Activated CD8-positive, alpha-beta memory T cell treated with anti-CD3 and anti-CD28 coated beads for 24 hours (primary cell): ENCODE measurements around the gene HHAT.
"Not testable (repeated sequence)": the region's sequence is repeated elsewhere in the genome, so short reads cannot be mapped to it uniquely, and the experiment has no call there.

Experiments used
- DNase-seq: peaks from one replicate; pipeline ENCODE4 v3.0.0-alpha.2; 2020

Gene HHAT

GRCh38 chr1:210397681-210398080 is 69.0 kb downstream of the HHAT start:
- peak; percentile 50 for DNase-seq

DNA sequence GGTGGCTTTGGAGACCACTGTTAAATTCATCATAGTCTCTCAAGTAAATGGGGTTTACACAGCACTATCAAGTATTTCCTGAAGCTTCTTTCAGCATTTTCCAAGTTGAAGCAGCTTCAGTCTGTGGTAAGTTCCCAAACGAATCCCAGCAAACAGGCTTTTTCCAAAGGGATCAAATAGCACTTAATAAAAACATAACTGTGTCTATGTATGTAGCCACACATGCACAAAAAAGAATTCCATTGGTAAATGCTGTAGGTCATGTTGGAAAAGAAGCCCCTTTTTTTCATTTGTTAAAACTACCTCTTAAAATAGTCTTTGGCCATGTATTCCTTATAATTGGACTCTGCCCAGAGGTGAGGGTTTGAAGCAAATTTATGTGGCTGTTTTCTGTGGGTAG is 69.8 kb downstream of the HHAT start:
- no peak for DNase-seq

- DNase-seq: peak; percentile 74
Measured at GRCh38 chr1:210400043-210400840, 71.5 kb downstream of the HHAT start.

DNA sequence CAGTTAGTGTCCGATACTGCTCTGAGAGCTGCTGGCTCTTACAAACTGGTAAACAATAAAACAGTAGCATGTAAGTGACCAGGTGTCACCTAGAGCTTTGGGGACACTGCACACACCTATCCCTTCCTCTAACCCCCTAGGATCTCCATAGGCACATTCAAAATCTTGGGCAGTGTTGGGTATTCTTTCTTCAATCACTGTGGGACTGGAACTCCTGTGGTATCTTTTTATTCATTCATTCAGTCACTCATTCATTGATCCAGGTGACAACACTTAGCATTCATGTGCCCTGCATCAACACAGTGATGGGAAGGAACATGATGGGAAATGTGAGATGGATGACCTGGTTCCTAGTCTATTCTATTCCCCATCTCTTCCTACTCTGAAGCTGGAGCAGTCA is 73.9 kb downstream of the HHAT start:
- no peak for DNase-seq

DNA sequence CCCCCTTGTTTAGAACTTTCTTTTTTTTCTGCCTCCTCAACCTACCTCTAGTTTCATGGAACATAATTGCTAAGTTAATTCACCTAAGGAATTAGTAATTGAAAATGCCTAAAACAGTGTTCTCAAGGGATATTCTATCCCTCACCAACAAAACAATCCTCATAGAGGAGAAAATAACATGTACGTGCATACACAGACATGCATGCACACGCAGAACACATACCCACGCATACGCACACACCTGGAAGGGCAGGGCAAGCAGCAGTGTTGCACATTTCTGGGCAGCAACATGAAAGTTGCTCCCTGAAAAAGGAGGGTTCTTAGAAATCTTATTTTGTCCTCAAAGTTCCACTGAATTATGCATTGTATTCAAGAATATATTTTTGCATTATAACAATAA is 76.6 kb downstream of the HHAT start:
- DNase-seq: no peak

GRCh38 chr1:210406341-210406740 is 77.6 kb downstream of the HHAT start:
- not testable (repeated sequence) for DNase-seq

DNA sequence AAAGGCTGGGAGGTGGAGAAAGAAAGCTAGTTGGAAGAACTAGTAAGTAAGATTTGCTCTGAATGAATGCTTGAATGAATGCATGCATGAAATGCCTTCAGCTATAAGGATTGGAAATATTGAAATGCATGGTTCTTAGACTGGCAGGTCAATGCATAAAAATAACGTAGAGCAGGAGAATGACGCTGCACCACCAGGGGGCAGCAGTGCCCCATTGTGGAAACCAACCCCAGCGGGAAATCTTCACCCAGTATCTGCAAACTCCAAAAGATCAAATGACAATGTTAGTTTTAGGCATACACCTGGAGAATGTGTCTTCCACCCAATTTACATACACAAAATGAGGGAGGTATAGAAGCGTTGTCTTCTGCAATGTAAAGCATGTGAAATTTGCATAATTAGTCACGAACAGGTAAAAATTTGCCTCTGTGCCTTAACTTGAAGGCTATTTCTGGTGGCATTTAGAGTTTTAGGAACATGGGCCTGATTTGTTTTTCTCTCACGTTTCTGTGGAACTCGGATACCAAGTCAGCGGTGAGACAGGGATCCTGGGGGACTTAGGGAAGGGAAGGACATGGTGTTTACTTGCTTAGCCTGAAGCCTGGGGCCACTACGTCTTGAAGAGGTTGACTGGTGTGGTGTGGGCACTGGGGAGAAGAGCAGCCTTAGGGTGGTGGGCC is 78.6 kb downstream of the HHAT start:
- DNase-seq: peak; percentile 94

GRCh38 chr1:210407887-210408252 is 79.2 kb downstream of the HHAT start:
- no peak for DNase-seq

DNA sequence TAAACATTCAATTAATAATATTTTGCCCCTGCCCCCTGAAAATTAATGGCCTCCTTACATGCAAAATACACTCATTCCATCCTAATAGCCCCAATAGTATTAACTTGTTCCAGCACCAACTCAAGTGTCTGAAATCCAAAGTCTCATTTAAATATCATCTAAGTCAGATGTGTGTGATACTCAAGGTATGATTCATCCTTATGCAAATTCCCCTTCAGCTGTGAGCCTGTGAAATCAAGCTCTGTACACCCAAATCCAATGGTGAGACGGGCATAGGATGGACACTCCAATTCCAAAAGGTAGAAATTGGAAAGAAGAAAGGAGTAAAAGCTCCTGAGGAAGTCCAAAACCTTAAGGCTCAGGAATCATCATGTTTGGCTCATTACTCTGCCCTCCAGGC is 83.5 kb downstream of the HHAT start:
- no peak for DNase-seq

- no peak for DNase-seq
Measured at GRCh38 chr1:210413951-210414350, 85.2 kb downstream of the HHAT start.

- no peak for DNase-seq
Measured at GRCh38 chr1:210415846-210416448, 87.2 kb downstream of the HHAT start.

DNA sequence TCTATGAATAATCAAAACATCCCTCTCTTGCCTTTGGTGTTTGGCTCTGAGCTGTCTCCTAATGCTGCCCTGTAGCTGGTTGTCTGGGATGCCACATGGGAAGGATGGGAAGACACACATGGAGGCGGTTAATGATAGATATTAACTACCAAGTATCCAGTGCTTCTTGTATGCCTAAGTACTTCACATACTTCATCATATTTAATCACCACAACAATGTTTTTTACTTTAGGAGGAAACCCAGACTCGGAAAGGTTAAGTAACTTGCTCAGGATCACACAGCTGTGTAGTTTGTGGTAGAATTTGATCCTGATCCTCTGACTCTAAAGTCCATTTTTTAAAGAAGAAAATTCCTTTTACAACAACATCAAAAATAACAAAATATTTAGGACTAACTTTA is 88.0 kb downstream of the HHAT start:
- DNase-seq: no peak

GRCh38 chr1:210417881-210418280 is 89.2 kb downstream of the HHAT start:
- no peak for DNase-seq

DNA sequence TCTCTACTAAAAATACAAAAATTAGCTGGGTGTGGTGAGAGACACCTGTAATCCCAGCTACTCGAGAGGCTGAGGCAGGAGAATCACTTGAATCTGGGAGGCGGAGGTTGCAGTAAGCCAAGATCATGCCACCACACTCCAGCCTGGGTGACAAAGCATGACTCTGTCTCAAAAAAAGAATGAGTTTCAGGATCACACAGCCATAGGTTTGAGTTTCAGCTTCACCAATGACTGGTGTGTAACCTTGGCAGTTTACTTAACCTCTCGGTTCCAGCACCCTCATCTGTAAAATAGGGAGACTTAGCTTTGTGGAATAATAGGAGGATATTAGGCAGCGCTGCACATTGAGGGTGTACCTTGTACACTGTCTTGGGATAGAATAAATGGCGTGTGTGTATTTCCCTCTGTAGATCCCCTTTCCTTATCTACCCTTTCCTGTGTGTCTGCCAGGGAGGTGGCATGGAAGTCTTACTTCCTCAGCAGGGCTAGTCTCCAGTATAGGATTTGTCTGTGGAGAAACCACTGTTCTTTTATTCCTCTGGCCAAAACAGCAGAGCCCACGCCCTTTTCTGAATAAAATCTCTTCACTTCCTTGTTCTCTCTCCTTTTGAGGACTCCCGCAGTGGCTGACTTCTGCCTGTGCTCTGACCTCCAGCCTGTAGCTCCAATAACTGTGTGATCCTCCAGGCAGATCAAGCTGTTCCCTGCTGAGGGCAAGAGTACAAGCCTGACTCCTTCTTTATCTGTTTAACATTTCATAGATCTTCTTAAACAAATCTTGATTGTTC is 90.4 kb downstream of the HHAT start:
- no peak for DNase-seq

DNA sequence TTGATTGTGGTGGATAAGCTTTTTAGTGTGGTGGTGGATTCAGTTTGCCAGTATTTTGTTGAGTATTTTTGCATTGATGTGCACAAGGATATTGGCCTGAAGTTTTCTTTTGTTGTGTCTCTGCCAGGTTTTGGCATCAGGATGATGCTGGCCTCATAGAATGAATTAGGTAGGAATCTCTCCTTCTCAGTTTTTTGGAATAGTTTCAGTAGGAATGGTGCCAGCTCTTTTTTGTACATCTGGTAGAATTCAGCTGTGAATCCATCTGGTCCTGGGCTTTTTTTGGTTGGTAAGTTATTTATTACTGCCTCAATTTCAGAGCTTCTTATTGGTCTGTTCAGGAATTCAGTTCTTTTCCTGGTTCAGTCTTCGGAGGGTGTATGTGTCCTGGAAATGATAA is 98.0 kb downstream of the HHAT start:
- DNase-seq: not testable (repeated sequence)

DNA sequence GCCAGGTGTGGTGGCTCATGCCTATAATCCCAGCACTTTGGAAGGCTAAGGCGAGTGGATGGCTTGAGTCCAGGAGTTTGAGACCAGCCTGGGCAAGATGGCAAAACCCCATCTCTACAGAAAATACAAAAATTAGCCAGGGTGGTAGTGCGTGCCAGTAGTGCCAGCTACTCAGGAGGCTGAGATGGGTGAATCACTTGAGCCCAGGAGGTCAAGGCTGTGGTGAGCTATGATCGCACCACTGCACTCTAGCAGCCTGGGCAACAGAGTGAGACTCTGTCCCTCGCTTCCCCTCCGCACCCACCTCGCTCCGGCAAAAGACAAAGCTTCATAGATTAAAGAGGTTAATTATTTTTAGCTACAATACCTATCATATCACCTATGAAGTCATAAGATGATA is 100.0 kb downstream of the HHAT start:
- DNase-seq: no peak

- DNase-seq: no peak
Measured at GRCh38 chr1:210434223-210434622, 105.5 kb downstream of the HHAT start.

DNA sequence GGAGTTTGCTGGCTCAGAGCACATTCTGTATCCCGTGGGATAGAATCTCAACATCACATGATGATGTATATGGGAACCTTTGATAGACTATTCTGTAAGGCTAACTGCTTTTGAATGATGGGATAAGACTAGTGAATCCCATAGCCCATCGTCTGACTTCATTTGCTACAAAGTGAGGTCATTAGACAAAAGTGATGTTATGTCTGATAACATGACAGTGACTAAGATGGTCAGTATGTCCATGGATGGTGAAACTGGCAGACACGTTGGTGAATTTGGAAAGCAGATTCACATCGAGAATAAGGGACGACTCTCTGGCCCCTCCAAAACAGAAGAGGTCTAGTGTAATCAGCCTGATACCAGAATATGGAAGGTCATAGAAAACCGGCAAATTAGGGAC is 108.4 kb downstream of the HHAT start:
- no peak for DNase-seq

DNA sequence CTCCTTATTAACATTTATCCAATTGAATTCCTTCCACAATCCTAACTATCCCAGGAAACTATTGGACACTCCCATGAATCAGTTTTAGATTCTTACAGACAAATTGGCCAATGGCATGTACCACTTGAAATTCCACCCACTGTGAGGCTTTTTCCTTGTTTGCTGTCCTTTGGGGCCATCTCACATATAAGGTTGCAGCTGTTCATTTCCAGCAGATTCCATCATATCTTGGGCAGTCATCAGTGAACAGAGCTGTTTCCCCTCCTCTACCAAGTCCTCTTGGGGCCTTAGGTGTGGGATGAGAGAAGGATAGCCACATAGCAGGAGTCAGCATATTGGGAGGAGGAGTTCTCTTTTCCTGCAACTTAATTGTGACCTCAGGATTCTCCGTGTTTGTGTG is 109.1 kb downstream of the HHAT start:
- DNase-seq: no peak

DNA sequence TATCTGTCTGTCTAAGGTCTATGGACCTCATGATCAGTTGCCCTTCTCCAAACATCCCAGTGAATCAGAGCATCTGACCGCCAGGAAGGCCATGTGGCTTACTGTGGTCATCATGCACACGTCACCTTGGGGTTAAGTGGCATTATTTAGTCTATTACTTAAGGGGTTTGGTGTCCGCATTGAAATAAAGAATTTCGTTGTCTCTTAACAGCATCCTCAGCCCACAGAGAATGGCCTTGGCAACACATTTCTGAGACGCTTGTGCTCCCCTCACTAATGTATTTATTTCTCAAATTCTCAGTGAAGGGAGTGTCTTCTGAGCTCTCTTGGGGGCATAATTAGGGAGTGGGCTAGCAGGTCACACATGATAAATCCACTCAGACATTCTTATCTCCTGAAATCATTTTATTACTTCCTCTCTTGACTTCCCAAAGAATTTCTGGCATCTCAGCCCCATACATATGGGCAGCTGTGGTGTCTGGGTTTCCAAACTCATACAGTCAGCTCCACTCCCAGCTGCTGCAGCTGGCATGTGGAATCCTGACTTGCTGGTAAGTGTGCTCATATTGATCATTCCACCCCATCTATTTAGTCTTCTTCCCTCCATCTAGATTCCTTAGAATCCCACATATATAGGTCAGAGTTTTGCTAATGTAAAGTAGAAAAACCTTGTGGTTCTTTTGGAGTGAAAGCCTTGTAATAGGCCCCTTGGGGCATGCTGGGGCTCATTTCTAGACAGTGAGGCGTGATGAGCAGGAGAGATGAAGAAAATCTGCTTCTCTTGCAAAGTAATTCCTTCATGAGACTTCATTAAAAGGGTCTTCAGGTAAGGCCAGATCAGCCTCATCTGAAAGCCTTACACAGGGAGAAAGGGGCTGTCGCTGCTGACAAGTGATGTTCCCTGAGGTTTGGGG is 110.5 kb downstream of the HHAT start:
- no peak for DNase-seq

DNA sequence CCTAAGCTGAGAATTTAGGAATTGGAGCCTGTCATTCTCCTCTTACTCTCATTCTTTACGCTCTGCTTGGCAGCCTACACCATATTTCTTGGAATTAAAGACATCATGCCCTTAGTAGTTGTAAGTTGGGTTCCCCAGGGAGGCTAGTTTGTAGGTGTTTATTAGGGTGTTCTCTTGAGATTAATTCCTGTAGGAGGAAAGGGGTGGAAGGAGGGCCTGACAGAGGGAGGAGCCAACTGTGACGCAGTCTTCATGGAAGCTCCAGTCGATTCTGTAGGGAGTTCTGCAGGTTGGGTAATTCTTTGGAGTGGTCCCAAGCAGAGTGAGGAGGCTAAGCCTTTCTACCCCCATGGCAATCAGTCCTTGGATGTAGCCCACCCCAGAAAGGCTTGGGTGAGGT is 111.4 kb downstream of the HHAT start:
- DNase-seq: no peak

DNA sequence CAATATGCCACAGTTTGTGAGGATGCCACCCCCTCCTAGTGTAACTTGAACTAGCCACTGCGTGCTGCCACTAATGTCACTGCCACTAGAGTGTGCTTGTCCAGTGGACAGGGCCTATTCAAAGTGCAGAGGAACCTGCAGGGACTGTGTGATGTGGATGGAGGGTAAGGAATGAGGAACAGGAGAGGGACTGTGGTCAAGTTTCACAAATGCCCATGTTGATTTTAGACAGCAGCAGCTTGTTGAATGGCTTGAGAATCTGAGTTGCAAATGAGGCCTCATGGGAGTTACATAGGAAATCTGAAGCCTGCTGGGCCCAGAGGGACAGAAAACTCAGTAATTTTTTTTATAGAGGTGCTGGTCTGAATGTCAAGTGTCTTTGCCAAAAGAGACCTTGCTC is 112.3 kb downstream of the HHAT start:
- DNase-seq: no peak
